ENCODE data around the gene CRELD2.

- TF ChIP-seq CTCF (IDR thresholded peaks at IDR 0.05) (no peak), POLR2A (IDR thresholded peaks at IDR 0.05) (no peak)
Measured at GRCh38 chr22:49907807-49908206, 10.6 kb upstream of the CRELD2 start.

Measured in prostate gland (tissue), 2 donors.